Lower leg skin (tissue), 3 donors: ENCODE results near the gene POGLUT3.

Source experiments
- POLR2A ChIP-seq, 2 donors: fragments of 450-650 bp; IDR thresholded peaks; one replicate each; pipeline ENCODE4 v1.6.1; 2016 to 2017; ENCODE audit warnings: antibody characterized with exemption in 2 of 2, mild to moderate bottlenecking in 1 of 2, moderate library complexity in 1 of 2
- TF ChIP-seq, protein P1 (sequence below), 3 donors: fragments of 450-650 bp; IDR thresholded peaks; one replicate each; pipeline ENCODE4 v1.5.1; 2016; ENCODE audit warnings: antibody characterized with exemption in 3 of 3, mild to moderate bottlenecking in 3 of 3, moderate library complexity in 2 of 3

DNA sequence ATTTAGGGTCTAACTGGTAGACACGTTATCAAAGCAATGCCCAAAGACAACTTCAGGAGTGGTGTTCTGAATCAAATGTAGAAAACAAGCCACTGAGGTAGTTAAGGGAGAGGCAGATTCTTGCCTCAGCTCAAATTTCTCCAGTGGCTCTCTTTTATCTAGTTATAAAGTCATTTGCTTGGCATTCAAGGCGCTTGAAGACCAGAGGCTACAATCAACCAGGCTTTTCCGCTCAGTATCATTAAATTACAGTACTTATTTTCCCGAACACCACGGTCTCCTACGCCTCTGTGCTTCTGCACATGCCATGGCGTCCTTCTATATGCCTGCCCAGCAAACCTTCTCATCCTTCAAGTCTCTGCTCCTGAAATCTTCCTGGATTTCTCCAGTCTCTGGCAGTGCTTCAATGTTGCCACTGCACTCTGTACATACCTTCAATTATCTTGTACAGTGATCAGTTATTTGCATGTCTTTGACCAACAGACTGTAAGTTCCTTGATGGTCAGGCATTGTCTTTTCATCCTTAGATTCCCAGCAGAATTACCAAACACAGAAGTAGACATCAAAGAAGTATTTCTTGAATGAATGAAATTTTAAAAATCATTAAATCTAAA, 1.4 kb downstream of the POGLUT3 start:
- no peak for TF ChIP-seq POLR2A (IDR thresholded peaks at IDR 0.05)
- TF ChIP-seq, protein P1, sequence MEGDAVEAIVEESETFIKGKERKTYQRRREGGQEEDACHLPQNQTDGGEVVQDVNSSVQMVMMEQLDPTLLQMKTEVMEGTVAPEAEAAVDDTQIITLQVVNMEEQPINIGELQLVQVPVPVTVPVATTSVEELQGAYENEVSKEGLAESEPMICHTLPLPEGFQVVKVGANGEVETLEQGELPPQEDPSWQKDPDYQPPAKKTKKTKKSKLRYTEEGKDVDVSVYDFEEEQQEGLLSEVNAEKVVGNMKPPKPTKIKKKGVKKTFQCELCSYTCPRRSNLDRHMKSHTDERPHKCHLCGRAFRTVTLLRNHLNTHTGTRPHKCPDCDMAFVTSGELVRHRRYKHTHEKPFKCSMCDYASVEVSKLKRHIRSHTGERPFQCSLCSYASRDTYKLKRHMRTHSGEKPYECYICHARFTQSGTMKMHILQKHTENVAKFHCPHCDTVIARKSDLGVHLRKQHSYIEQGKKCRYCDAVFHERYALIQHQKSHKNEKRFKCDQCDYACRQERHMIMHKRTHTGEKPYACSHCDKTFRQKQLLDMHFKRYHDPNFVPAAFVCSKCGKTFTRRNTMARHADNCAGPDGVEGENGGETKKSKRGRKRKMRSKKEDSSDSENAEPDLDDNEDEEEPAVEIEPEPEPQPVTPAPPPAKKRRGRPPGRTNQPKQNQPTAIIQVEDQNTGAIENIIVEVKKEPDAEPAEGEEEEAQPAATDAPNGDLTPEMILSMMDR (IDR thresholded peaks at IDR 0.05) = no peak
